ENCODE data around the gene PRICKLE3.

DNA sequence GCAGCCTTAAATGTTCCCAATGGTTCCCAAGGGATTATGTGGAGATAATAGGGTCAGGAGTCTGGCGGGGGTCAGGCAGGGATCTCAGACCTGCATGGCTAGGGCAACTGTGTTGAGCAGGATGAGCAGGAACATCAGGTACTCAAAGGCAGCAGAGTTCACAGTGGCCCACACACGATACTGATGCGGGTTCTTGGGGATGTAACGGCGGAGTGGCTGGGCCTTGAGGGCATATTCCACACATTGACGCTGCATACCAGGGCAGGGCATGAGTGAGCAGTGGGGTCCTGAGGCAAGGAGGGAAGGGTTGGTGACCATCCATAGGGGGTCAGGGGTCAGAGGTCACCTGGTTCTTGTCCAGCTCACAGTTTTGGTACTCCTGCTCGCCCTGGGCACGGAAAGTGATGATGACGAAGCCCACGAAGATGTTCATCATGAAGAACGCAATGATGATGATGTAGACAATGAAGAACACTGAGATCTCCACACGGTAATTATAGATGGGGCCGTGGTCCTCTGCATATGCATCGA is 28.9 kb upstream of the PRICKLE3 start:
- TF ChIP-seq, protein P1, sequence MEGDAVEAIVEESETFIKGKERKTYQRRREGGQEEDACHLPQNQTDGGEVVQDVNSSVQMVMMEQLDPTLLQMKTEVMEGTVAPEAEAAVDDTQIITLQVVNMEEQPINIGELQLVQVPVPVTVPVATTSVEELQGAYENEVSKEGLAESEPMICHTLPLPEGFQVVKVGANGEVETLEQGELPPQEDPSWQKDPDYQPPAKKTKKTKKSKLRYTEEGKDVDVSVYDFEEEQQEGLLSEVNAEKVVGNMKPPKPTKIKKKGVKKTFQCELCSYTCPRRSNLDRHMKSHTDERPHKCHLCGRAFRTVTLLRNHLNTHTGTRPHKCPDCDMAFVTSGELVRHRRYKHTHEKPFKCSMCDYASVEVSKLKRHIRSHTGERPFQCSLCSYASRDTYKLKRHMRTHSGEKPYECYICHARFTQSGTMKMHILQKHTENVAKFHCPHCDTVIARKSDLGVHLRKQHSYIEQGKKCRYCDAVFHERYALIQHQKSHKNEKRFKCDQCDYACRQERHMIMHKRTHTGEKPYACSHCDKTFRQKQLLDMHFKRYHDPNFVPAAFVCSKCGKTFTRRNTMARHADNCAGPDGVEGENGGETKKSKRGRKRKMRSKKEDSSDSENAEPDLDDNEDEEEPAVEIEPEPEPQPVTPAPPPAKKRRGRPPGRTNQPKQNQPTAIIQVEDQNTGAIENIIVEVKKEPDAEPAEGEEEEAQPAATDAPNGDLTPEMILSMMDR (IDR thresholded peaks at IDR 0.05; ENCODE audit: low read depth, low read length, poor library complexity, severe bottlenecking) = no peak
- no peak for TF ChIP-seq EZH2phosphoT487 (IDR thresholded peaks at IDR 0.05; ENCODE audit: borderline replicate concordance, low read length)
